BJ (cell line): ENCODE measurements around the gene DGKB. TPM values are rescaled to one million over a fixed set of nuclear protein-coding genes. Genes with fewer than 3 reads are reported as not detected.
"Not testable (repeated sequence)": the region's sequence is repeated elsewhere in the genome, so short reads cannot be mapped to it uniquely, and the experiment has no call there.

Experiments used
- CTCF ChIA-PET: fragments of 350-600 bp; formaldehyde crosslinking; extraction: SDS; loops from one replicate; lab custom pipeline; 2021; ENCODE audit warnings: antibody characterized with exemption, inconsistent platforms; lab: Yijun Ruan, JAX
- POLR2A ChIA-PET: fragments of 300-600 bp; sonication (Branson Sonifier 250); formaldehyde crosslinking; extraction: SDS; loops from one replicate; lab custom pipeline; 2021; ENCODE audit warnings: antibody characterized with exemption; lab: Charles Lee
- DNase-seq: peaks from one replicate; pipeline ENCODE4 v3.0.0-alpha.2; 2011; ENCODE audit warnings: low read depth
- H3K27me3 ChIP-seq: 2 replicates; pipeline ENCODE4 v1.6.0; 2011; ENCODE audit warnings: low read length; ENCODE audit not compliant: control insufficient read depth, insufficient read depth
- H3K36me3 ChIP-seq: 2 replicates; pipeline ENCODE4 v1.5.1; 2011; ENCODE audit warnings: low read length; ENCODE audit not compliant: control insufficient read depth, insufficient read depth
- H3K4me3 ChIP-seq: 2 replicates; pipeline ENCODE4 v1.5.1; 2011; ENCODE audit warnings: low read depth, mild to moderate bottlenecking, control low read depth, low read length
- polyA plus RNA-seq: library from polyadenylated mRNA; depleted of rRNA; stranded (reverse); fragments of >200 nt; gene quantifications from 2 replicates; pipeline ENCODE4 v1.2.3, GENCODE V29; 2011
- TF ChIP-seq, protein P1 (sequence below): IDR thresholded peaks from 2 replicates; pipeline ENCODE4 v1.5.1; 2011; ENCODE audit warnings: low read depth, mild to moderate bottlenecking, control low read depth, inconsistent platforms, low read length, moderate library complexity; ENCODE audit not compliant: insufficient read depth

The DGKB gene
- polyA plus RNA-seq, 1 experiment: 0.09 TPM

DNA sequence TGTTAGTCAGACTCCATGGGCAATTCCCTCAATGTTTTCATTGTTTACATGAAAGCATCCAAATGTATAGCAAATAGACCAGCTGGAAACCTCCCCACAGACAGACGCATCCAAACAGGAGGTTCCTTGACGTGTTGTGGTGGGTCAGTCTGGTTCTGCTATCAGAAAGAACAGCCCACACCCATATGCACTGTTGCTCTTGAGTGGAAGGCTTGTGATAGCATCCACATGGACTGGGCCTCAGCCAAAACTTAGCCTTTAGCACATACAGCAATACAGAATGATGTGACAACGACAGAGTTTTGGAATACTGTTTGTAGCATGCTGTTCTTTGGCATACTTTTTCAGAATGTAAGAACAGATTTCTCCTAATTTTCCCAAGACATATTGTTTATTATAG lies 613.9 kb downstream of the DGKB start:
- POLR2A ChIA-PET: no interaction called here
- no peaks in the 10 kb centered on the region for H3K27me3 ChIP-seq
- H3K4me3 ChIP-seq: no peak overlapping the region
- CTCF ChIA-PET: no interaction called here
- no peak for DNase-seq
- H3K36me3 ChIP-seq: no peaks in the 10 kb centered on the region
- TF ChIP-seq, protein P1, sequence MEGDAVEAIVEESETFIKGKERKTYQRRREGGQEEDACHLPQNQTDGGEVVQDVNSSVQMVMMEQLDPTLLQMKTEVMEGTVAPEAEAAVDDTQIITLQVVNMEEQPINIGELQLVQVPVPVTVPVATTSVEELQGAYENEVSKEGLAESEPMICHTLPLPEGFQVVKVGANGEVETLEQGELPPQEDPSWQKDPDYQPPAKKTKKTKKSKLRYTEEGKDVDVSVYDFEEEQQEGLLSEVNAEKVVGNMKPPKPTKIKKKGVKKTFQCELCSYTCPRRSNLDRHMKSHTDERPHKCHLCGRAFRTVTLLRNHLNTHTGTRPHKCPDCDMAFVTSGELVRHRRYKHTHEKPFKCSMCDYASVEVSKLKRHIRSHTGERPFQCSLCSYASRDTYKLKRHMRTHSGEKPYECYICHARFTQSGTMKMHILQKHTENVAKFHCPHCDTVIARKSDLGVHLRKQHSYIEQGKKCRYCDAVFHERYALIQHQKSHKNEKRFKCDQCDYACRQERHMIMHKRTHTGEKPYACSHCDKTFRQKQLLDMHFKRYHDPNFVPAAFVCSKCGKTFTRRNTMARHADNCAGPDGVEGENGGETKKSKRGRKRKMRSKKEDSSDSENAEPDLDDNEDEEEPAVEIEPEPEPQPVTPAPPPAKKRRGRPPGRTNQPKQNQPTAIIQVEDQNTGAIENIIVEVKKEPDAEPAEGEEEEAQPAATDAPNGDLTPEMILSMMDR: no peak

DNA sequence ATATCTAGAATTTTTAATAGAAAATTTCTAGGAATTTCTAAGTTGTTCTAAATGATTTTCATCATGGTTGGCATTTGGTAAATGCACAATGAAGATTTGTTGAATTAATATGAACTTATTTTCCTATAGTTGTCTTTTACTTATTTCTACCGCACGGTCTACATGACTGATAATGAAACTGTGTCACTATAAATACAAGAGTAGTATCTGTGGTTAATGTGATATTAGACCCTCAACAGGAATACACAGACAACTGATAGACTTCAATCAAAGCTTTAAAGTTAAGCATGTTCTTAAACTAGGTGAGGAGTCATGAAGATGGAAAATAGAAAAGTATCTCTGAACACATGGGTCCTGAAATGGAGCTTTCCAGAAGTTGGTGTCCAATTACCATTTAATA lies 615.2 kb downstream of the DGKB start:
- TF ChIP-seq, protein P1: no peak
- ChIA-PET CTCF (no interaction called here), POLR2A (no interaction called here)
- H3K4me3 ChIP-seq: no peak overlapping the region
- no peaks in the 10 kb centered on the region for H3K36me3 ChIP-seq
- H3K27me3 ChIP-seq: no peaks in the 10 kb centered on the region
- no peak for DNase-seq

DNA sequence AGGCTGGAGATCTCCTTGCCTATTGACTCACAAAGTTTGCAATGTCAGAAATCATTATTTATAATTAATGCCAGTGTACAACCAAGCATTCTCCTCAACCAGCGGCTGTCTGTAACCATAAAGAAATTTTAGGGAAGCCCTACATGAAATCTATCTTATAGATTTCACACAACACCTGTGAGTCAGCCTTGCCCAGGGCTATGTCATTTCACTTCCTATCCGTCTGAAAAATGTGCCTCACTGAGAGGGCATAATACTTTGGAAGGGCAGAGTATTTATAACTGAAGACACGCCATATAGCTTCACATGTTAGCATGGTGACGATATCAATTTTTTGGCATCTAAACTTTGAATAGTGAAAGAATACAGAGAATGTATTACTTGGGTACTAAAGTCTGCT lies 616.5 kb downstream of the DGKB start:
- ChIA-PET CTCF (no interaction called here), POLR2A (no interaction called here)
- Histone ChIP-seq H3K36me3 (no peaks in the 10 kb centered on the region), H3K4me3 (no peak overlapping the region), H3K27me3 (no peaks in the 10 kb centered on the region)
- DNase-seq: no peak
- TF ChIP-seq, protein P1: no peak

DNA sequence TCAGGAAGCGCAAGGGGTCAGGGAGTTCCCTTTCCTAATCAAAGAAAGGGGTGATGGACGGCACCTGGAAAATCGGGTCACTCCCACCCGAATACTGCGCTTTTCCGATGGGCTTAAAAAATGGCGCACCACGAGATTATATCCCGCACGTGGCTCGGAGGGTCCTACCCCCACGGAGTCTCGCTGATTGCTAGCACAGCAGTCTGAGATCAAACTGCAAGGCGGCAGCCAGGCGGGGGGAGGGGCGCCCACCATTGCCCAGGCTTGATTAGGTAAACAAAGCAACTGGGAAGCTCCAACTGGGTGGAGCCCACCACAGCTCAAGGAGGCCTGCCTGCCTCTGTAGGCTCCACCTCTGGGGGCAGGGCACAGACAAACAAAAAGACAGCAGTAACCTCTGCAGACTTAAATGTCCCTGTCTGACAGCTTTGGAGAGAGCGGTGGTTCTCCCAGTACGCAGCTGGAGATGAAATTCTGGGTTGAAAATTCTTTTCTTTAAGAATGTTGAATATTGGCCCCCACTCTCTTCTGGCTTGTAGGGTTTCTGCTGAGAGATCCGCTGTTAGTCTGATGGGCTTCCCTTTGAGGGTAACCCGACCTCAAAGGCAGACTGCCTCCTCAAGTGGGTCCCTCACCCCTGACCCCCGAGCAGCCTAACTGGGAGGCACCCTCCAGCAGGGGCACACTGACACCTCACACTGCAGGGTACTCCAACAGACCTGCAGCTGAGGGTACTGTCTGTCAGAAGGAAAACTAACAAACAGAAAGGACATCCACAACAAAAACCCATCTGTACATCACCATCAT lies 623.3 kb downstream of the DGKB start:
- CTCF ChIA-PET, H3K27me3 ChIP-seq, DNase-seq, POLR2A ChIA-PET, H3K36me3 ChIP-seq, H3K4me3 ChIP-seq: not testable (repeated sequence)

- POLR2A ChIA-PET: no interaction called here
- CTCF ChIA-PET: no interaction called here
Observed at GRCh38 chr7:14275356-14275755, 627.2 kb downstream of the DGKB start.

More at GRCh38 chr7:14275356-14275755, 627.2 kb downstream of the DGKB start:
- Histone ChIP-seq H3K4me3 (no peak overlapping the region), H3K36me3 (no peaks in the 10 kb centered on the region), H3K27me3 (no peaks in the 10 kb centered on the region)
- TF ChIP-seq, protein P1: no peak
- DNase-seq: no peak
